NOMO-1 (cell line): ENCODE measurements around the gene SAE1.
"Not testable (repeated sequence)": the region's sequence is repeated elsewhere in the genome, so short reads cannot be mapped to it uniquely, and the experiment has no call there.

ENCODE experiments used
- DNase-seq, 2 experiments: peaks; one replicate each; lab custom pipeline; 2025; ENCODE audit not compliant: unreplicated experiment in 2 of 2; lab: John Stamatoyannopoulos, UW

The SAE1 gene

GRCh38 chr19:47130589-47131227 lies at the start of gene SAE1:
TSS of gene SAE1 (plus strand) at chr19:47130835. CDS start at chr19:47130931, 96 bp downstream.
- peak; percentile 94 to 98 for DNase-seq

- no peak for DNase-seq
Observed at GRCh38 chr19:47081095-47081494, 49.5 kb upstream of the SAE1 start.

- no peak for DNase-seq
Observed at GRCh38 chr19:47082493-47082892, 48.1 kb upstream of the SAE1 start.

GRCh38 chr19:47084879-47085439 lies 45.7 kb upstream of the SAE1 start:
- no peak for DNase-seq

- DNase-seq: no peak
Observed at GRCh38 chr19:47086280-47086679, 44.4 kb upstream of the SAE1 start.

GRCh38 chr19:47089767-47090350 lies 40.8 kb upstream of the SAE1 start:
- no peak for DNase-seq

- DNase-seq: no peak
Observed at GRCh38 chr19:47093254-47093653, 37.4 kb upstream of the SAE1 start.

- no peak for DNase-seq
Observed at GRCh38 chr19:47093841-47094240, 36.8 kb upstream of the SAE1 start.

- peak in 1 of 2 experiments; percentile 25 for DNase-seq
Observed at GRCh38 chr19:47094557-47095475, 35.8 kb upstream of the SAE1 start.

GRCh38 chr19:47095476-47096099 lies 35.0 kb upstream of the SAE1 start:
- DNase-seq: peak; percentile 58

GRCh38 chr19:47096100-47096704 lies 34.4 kb upstream of the SAE1 start:
- no peak for DNase-seq

GRCh38 chr19:47096721-47097120 lies 33.9 kb upstream of the SAE1 start:
- no peak for DNase-seq

- DNase-seq: no peak
Observed at GRCh38 chr19:47097396-47098201, 33.0 kb upstream of the SAE1 start.

GRCh38 chr19:47098608-47099007 lies 32.0 kb upstream of the SAE1 start:
- no peak for DNase-seq

GRCh38 chr19:47099576-47100050 lies 31.0 kb upstream of the SAE1 start:
- DNase-seq: no peak

GRCh38 chr19:47100290-47100689 lies 30.3 kb upstream of the SAE1 start:
- no peak for DNase-seq

- not testable (repeated sequence) for DNase-seq
Observed at GRCh38 chr19:47101116-47101515, 29.5 kb upstream of the SAE1 start.

- no peak for DNase-seq
Observed at GRCh38 chr19:47102346-47103060, 28.1 kb upstream of the SAE1 start.

GRCh38 chr19:47104680-47105079 lies 26.0 kb upstream of the SAE1 start:
- DNase-seq: no peak
